ENCODE results near the gene TYW5. TPM values are rescaled to one million over a fixed set of nuclear protein-coding genes. Genes with fewer than 3 reads are reported as not detected.

The TYW5 gene
- total RNA-seq, 1 experiment from 2014 or later = 13.5 TPM

DNA sequence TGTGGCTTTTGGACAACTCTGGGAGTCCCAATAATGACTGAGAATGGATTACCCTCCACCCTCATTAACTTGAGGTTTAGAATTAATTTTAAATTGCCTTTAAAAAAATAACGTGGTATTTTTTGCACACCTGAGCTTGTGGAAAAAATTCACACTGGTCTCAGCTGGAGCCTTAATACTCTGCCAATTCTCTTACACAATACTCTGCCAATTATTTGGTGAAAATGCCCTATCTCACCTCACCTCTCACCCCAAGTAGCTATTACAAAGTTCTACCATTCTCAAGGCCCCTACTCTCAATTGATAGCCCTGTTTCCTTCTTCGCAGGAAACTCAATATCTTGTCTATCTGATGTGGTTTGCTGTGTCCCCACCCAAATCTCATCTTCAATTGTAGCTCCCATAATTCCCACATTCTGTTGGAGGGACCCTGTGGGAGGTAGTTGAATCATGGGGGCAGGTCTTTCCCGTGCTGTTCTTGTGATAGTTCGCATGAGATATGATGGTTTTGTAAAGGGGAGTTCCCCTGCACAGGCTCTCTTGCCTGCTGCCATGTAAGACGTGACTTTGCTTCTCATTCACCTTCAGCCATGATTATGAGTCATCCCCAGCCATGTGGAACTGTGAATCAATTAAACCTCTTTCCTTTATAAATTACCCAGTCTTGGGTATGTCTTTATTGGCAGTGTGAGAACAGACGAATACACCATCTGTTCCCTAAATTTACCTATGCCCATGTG lies 71.6 kb downstream of the TYW5 start:
- CTCF ChIA-PET = interaction anchor here (1.5 kb wide), 1 partner anchor 143 kb away, joined by 5 read pairs; no protein-coding TSS in a partner anchor
- DNase-seq (ENCODE audit: low spot score) (no peak), ATAC-seq (no peak)
- Mint-ChIP-seq H3K9me3 (peaks cover 16% of the 10 kb centered on the region), H3K36me3 (0 out of 2 replicates have a peak, but pooled peaks cover 1% of the 10 kb centered on the region), H3K4me1 (0 out of 2 replicates have a peak, but pooled peaks cover under 1% of the 10 kb centered on the region), H3K27me3 (ENCODE audit: low read depth) (no peaks in the 10 kb centered on the region; the same call in 1 of the 2 replicates), H3K4me3 (no peak overlapping the region), H3K27ac (no peak overlapping the region)
- POLR2A ChIA-PET = no interaction called here
- TF ChIP-seq ZNF396 (CRISPR knock-in tag; IDR thresholded peaks at IDR 0.05; ENCODE audit: borderline replicate concordance) (no peak), CTCF (IDR thresholded peaks at IDR 0.05) (no peak), ZNF512 (CRISPR knock-in tag; IDR thresholded peaks at IDR 0.05; ENCODE audit: borderline replicate concordance) (no peak), ZNF425 (CRISPR knock-in tag; conservative IDR thresholded peaks at IDR 0.05) (no peak), HMGA2 (CRISPR knock-in tag; IDR thresholded peaks at IDR 0.05) (no peak), FOXK1 (CRISPR knock-in tag; IDR thresholded peaks at IDR 0.05) (no peak), TEAD1 (CRISPR knock-in tag; IDR thresholded peaks at IDR 0.05) (no peak), MLX (CRISPR knock-in tag; IDR thresholded peaks at IDR 0.05) (no peak), NFATC4 (CRISPR knock-in tag; IDR thresholded peaks at IDR 0.05) (no peak), ZNF263 (CRISPR knock-in tag; IDR thresholded peaks at IDR 0.05; ENCODE audit: low read depth) (no peak), NR3C1 (CRISPR knock-in tag; conservative IDR thresholded peaks at IDR 0.05; ENCODE audit: low read depth) (no peak), ATF6 (CRISPR knock-in tag; IDR thresholded peaks at IDR 0.05) (no peak), OVOL2 (CRISPR knock-in tag; IDR thresholded peaks at IDR 0.05; ENCODE audit: borderline replicate concordance) (no peak), GRHL2 (CRISPR knock-in tag; IDR thresholded peaks at IDR 0.05; ENCODE audit: insufficient replicate concordance, severe bottlenecking) (no peak)
- TF ChIP-seq, protein P1, sequence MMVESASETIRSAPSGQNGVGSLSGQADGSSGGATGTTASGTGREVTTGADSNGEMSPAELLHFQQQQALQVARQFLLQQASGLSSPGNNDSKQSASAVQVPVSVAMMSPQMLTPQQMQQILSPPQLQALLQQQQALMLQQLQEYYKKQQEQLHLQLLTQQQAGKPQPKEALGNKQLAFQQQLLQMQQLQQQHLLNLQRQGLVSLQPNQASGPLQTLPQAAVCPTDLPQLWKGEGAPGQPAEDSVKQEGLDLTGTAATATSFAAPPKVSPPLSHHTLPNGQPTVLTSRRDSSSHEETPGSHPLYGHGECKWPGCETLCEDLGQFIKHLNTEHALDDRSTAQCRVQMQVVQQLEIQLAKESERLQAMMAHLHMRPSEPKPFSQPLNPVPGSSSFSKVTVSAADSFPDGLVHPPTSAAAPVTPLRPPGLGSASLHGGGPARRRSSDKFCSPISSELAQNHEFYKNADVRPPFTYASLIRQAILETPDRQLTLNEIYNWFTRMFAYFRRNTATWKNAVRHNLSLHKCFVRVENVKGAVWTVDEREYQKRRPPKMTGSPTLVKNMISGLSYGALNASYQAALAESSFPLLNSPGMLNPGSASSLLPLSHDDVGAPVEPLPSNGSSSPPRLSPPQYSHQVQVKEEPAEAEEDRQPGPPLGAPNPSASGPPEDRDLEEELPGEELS (CRISPR knock-in tag; IDR thresholded peaks at IDR 0.05) = no peak
- TF ChIP-seq, protein P2, sequence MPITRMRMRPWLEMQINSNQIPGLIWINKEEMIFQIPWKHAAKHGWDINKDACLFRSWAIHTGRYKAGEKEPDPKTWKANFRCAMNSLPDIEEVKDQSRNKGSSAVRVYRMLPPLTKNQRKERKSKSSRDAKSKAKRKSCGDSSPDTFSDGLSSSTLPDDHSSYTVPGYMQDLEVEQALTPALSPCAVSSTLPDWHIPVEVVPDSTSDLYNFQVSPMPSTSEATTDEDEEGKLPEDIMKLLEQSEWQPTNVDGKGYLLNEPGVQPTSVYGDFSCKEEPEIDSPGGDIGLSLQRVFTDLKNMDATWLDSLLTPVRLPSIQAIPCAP (CRISPR knock-in tag; IDR thresholded peaks at IDR 0.05) = no peak
- TF ChIP-seq, protein P3, sequence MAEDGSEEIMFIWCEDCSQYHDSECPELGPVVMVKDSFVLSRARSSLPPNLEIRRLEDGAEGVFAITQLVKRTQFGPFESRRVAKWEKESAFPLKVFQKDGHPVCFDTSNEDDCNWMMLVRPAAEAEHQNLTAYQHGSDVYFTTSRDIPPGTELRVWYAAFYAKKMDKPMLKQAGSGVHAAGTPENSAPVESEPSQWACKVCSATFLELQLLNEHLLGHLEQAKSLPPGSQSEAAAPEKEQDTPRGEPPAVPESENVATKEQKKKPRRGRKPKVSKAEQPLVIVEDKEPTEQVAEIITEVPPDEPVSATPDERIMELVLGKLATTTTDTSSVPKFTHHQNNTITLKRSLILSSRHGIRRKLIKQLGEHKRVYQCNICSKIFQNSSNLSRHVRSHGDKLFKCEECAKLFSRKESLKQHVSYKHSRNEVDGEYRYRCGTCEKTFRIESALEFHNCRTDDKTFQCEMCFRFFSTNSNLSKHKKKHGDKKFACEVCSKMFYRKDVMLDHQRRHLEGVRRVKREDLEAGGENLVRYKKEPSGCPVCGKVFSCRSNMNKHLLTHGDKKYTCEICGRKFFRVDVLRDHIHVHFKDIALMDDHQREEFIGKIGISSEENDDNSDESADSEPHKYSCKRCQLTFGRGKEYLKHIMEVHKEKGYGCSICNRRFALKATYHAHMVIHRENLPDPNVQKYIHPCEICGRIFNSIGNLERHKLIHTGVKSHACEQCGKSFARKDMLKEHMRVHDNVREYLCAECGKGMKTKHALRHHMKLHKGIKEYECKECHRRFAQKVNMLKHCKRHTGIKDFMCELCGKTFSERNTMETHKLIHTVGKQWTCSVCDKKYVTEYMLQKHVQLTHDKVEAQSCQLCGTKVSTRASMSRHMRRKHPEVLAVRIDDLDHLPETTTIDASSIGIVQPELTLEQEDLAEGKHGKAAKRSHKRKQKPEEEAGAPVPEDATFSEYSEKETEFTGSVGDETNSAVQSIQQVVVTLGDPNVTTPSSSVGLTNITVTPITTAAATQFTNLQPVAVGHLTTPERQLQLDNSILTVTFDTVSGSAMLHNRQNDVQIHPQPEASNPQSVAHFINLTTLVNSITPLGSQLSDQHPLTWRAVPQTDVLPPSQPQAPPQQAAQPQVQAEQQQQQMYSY (CRISPR knock-in tag; IDR thresholded peaks at IDR 0.05) = no peak

Measured in WTC11 (cell line).